Stimulated activated CD8-positive, alpha-beta memory T cell treated with anti-CD3 and anti-CD28 coated beads, Interleukin-7, amount 100 ng/mL, for 48 hours (primary cell): Measurements from ENCODE around the gene NLRP9.
"Not testable (repeated sequence)": the region's sequence is repeated elsewhere in the genome, so short reads cannot be mapped to it uniquely, and the experiment has no call there.

ENCODE experiments used
- DNase-seq, 2 donors: peaks; one replicate each; pipeline ENCODE4 v3.0.0-alpha.2; 2020; ENCODE audit warnings: low read depth in 1 of 2; ENCODE audit errors: extremely low read depth in 1 of 2

The NLRP9 gene

GRCh38 chr19:55738302-55738701 is at the start of gene NLRP9:
NLRP9 (minus strand) TSS chr19:55738402; CDS start chr19:55738374, 28 bp downstream.
- DNase-seq, result no peak

- DNase-seq, result no peak
Observed at GRCh38 chr19:55781112-55781511, 42.9 kb upstream of the NLRP9 start.

DNA sequence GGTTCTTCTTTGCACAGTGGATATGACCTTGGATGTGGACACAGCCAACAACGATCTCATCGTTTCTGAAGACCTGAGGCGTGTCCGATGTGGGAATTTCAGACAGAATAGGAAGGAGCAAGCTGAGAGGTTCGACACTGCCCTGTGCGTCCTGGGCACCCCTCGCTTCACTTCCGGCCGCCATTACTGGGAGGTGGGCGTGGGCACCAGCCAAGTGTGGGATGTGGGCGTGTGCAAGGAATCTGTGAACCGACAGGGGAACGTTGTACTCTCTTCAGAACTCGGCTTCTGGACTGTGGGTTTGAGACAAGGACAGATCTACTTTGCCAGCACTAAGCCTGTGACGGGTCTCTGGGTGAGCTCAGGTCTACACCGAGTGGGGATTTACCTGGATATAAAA is 40.1 kb upstream of the NLRP9 start:
- no peak for DNase-seq

DNA sequence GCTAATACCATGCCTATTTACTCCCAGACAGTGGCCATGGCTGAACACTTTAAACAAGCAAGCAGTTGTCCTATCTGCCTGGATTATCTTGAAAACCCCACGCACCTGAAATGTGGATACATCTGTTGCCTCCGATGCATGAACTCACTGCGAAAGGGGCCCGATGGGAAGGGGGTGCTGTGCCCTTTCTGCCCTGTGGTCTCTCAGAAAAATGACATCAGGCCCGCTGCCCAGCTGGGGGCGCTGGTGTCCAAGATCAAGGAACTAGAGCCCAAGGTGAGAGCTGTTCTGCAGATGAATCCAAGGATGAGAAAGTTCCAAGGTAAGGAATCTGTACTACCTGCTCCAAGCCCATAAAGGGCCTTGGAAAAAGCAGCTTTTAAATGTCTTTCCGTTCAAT is 39.3 kb upstream of the NLRP9 start:
- no peak for DNase-seq

DNA sequence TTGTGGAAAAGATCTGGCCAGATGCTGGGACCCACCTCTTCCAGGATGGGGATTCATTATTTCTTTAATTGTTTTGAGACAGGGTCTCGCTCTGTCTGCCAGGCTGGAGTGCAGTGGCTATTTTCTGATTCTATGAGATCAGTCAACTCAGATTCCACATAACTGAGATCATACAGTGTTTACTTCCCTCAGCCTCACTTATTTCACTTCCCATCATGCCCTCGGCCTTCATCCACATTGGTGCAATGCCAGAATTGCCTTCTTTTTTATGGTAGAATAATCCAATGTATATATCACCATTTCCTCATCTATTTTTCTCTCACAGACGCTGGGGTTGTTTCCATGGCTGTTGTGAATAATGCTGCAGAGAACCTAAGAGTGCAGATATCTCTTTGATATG is 31.4 kb upstream of the NLRP9 start:
- not testable (repeated sequence) for DNase-seq

GRCh38 chr19:55768818-55769217 is 30.6 kb upstream of the NLRP9 start, which contains the start of gene RFPL4AL1:
RFPL4AL1 (plus strand) TSS chr19:55769118; CDS start chr19:55771805, 2,687 bp downstream.
- not testable (repeated sequence) for DNase-seq

DNA sequence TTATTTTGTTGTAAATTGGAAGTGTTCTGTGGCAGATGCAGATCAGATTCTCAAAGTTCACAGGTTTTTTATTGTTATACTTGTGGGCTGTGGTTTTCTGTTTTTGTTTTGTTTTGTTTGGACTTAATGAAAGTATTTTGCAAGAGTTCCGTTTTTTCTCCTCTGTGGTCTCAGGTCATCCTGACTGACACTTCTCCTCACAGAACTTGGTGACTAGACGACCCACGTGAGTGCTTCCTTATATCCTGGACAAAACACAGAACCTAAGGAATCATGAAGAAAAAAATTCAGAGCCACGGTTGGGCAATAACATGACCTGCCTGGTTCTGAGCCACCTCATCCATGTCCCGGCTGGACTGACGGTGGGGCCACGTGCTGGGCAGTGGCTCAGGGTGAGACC is 28.3 kb upstream of the NLRP9 start:
- DNase-seq, result no peak

- not testable (repeated sequence) for DNase-seq
Observed at GRCh38 chr19:55758797-55759196, 20.6 kb upstream of the NLRP9 start, which contains the start of gene RFPL4A. RFPL4A (plus strand) TSS chr19:55759097; CDS start chr19:55761801, 2,704 bp downstream.

- DNase-seq, result not testable (repeated sequence)
Observed at GRCh38 chr19:55756808-55757207, 18.6 kb upstream of the NLRP9 start.

GRCh38 chr19:55753401-55753800 is 15.2 kb upstream of the NLRP9 start:
- DNase-seq, result no peak

DNA sequence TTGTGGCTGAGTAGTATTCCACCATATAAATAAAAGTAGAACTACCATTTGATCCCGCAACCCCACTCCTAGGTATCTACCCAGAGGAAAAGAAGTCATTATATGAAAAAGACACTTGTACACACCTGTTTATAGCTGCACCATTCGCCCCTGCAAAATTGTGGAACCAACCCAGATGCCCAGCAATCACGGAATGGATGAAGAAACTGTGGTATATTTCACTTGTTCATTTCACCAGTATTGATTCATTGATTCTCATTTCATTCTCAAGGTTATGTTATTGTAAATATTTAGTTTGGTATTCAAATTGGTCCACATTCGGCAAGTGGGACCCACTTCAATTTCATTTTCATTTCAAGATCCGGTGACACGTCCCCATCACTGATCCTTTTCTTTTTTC is 12.5 kb upstream of the NLRP9 start:
- no peak for DNase-seq

- not testable (repeated sequence) for DNase-seq
Observed at GRCh38 chr19:55730378-55730777, 7.8 kb downstream of the NLRP9 start.

- no peak for DNase-seq
Observed at GRCh38 chr19:55723491-55723890, 14.7 kb downstream of the NLRP9 start.

GRCh38 chr19:55720801-55721200 is 17.4 kb downstream of the NLRP9 start:
- DNase-seq, result no peak

DNA sequence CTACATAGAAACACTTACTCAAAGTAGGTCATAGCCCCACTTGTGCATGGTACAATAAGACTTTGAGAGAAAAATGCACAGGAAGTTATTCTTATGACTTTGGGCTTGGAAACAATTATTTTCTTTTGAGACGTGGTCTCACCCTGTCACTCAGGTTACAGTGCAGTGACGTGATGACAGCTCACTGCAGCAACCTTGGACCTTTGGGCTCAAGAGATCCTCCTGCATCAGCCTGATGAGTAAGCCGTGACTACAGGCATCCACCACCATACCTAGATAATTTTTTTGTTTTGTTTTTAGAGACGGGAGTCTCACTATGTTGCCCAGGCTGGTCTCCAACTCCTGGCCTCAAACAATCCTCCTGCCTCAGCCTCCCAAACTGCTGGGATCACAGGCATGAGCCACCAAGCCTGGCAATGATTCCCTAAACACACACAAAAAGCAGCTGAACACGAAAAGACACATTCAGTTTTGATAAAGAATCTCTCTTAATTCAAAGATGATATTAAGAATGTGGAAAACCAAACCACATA is 17.9 kb downstream of the NLRP9 start:
- DNase-seq, result no peak

- DNase-seq, result not testable (repeated sequence)
Observed at GRCh38 chr19:55717879-55718711, 20.1 kb downstream of the NLRP9 start.

DNA sequence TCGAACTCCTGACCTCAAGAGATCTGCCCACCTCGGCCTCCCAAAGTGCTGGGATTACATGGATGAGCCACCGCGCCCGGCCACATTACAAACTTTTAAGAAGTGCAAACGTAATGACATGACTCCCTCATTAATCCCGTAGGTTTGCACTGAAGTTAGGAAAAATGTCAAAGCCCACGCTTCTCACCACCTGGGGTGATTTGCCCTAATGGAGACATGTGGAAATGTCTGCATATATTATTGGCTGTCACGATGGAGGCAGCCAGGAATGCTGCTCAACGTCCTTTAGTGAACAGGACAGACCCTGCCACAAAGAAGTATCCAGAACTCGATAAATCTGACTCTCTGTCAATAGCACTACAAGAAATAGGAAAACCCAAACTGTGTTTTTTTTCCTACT is 21.0 kb downstream of the NLRP9 start:
- DNase-seq, result no peak

GRCh38 chr19:55716531-55716930 is 21.7 kb downstream of the NLRP9 start:
- no peak for DNase-seq

- DNase-seq, result no peak
Observed at GRCh38 chr19:55712804-55713631, 25.2 kb downstream of the NLRP9 start.

DNA sequence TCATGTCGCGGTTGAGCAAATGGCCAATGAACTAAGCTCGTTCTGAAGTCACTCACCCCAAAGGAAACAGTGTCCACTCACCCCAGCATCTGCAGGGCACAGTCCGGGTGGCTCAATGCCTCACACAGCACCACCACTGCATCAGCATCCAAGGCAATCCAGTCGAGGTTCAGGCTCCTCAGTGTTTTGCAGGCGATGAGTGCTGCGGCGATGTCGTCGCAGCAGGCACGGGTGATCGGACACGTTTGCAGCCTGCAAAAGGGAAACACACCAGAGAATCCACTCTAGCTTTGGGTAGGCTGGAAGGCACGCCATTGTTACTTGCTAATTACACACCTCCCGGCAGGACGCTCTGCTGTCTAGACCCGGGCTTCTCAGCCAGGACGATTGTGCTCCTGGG is 26.5 kb downstream of the NLRP9 start:
- no peak for DNase-seq

DNA sequence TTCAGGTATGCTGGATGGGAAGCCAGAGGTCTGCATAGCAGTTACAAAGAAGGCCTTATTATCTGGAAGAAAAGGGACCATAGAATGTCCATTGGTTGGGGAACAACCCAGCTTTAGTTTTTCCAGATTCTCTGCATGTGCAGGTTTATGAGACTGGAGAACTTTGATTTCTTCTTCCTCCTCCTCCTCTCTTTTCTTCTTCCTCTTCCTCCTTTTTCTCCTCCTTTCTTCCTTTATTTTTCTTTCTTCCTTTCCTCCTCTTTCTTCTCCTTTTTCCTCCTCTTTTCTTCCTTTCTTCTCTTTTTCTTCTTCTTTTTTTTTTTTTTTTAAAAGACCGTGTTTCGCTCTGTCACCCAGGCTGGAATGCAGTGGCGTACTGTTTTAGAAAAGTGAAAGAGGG is 32.2 kb downstream of the NLRP9 start:
- DNase-seq, result no peak
